IMR-90 (cell line): ENCODE results near the gene RABEP1. TPM values are rescaled to one million over a fixed set of nuclear protein-coding genes. Genes with fewer than 3 reads are reported as not detected.

Source experiments
- ATAC-seq: fragments of 200-7000 bp; cut with Tn5 transposase; 2 replicates; pipeline ENCODE4 v1.9.1; 2020; ENCODE audit warnings: low read depth, mild to moderate bottlenecking, moderate library complexity
- BruUV-seq: library from RNA; stranded (reverse); fragments of 400-500 nt; replicated peaks from 2 replicates; lab custom pipeline; 2021; lab: Mats Ljungman, UMichigan
- CTCF ChIA-PET: fragments of 300-600 bp; formaldehyde crosslinking; extraction: SDS; loops from one replicate; lab custom pipeline; 2021; ENCODE audit warnings: antibody characterized with exemption; lab: Yijun Ruan, JAX
- POLR2A ChIA-PET: fragments of 300-600 bp; sonication (Branson Sonifier 250); formaldehyde crosslinking; loops from one replicate; lab custom pipeline; 2022; ENCODE audit warnings: antibody characterized with exemption; ENCODE audit not compliant: unreplicated experiment; lab: Charles Lee
- DNase-seq: peaks from one replicate; pipeline ENCODE4 v3.0.0; 2013
- H2AFZ ChIP-seq: replicated peaks from 2 replicates; pipeline ENCODE3; 2013; ENCODE audit warnings: low read length, mild to moderate bottlenecking; ENCODE audit not compliant: poor library complexity
- H2AK5ac ChIP-seq: 2 replicates; pipeline ENCODE4 v1.6.1; 2013; ENCODE audit warnings: low read depth, low read length, inconsistent platforms
- H2AK9ac ChIP-seq: replicated peaks from 2 replicates; pipeline ENCODE3; 2013; ENCODE audit warnings: mild to moderate bottlenecking, low read depth, low read length, moderate library complexity; ENCODE audit not compliant: poor library complexity
- H2BK120ac ChIP-seq: 2 replicates; pipeline ENCODE4 v1.6.1; 2013; ENCODE audit warnings: low read depth, low read length, inconsistent platforms
- H2BK15ac ChIP-seq: 3 replicates; pipeline ENCODE4 v1.6.1; 2013; ENCODE audit warnings: low read depth, low read length, inconsistent platforms
- H2BK20ac ChIP-seq: 2 replicates; pipeline ENCODE4 v1.6.1; 2013; ENCODE audit warnings: low read depth, mild to moderate bottlenecking, inconsistent platforms, low read length, moderate library complexity
- H2BK5ac ChIP-seq: 2 replicates; pipeline ENCODE4 v1.6.1; 2013; ENCODE audit warnings: mild to moderate bottlenecking, low read depth, low read length, inconsistent platforms; ENCODE audit not compliant: poor library complexity, severe bottlenecking
- H3K14ac ChIP-seq: replicated peaks from 2 replicates; pipeline ENCODE4 v1.6.1; 2013; ENCODE audit warnings: low read depth, low read length, inconsistent platforms
- H3K18ac ChIP-seq: 2 replicates; pipeline ENCODE4 v1.6.1; 2013; ENCODE audit warnings: low read depth, low read length, control low read depth
- H3K23ac ChIP-seq: 2 replicates; pipeline ENCODE4 v1.6.1; 2013; ENCODE audit warnings: low read depth, low read length, inconsistent platforms
- H3K27ac ChIP-seq: 2 replicates; pipeline ENCODE4 v1.5.1; 2013; ENCODE audit warnings: mild to moderate bottlenecking, control low read depth, low read length; ENCODE audit not compliant: insufficient read depth
- H3K27me3 ChIP-seq: 2 replicates; pipeline ENCODE4 v1.6.1; 2013; ENCODE audit warnings: low read length; ENCODE audit not compliant: control insufficient read depth, insufficient read depth
- H3K36me3 ChIP-seq: 2 replicates; pipeline ENCODE4 v1.6.1; 2013; ENCODE audit warnings: low read length, mixed read lengths; ENCODE audit not compliant: control insufficient read depth, insufficient read depth
- H3K4ac ChIP-seq: 2 replicates; pipeline ENCODE4 v1.6.1; 2013; ENCODE audit warnings: low read depth, low read length, inconsistent platforms
- H3K4me1 ChIP-seq: 2 replicates; pipeline ENCODE4 v1.6.1; 2013; ENCODE audit warnings: low read length, mixed read lengths; ENCODE audit not compliant: control insufficient read depth, insufficient read depth
- H3K4me2 ChIP-seq: 2 replicates; pipeline ENCODE4 v1.6.1; 2013; ENCODE audit warnings: low read depth, mild to moderate bottlenecking, control low read depth, low read length, moderate library complexity
- H3K4me3 ChIP-seq: 2 replicates; pipeline ENCODE4 v1.5.1; 2013; ENCODE audit warnings: low read depth, mild to moderate bottlenecking, control low read depth, low read length, moderate library complexity; ENCODE audit not compliant: insufficient read depth
- H3K56ac ChIP-seq: 2 replicates; pipeline ENCODE4 v1.6.1; 2013; ENCODE audit warnings: low read length, inconsistent platforms; ENCODE audit not compliant: insufficient read depth; ENCODE audit errors: extremely low read depth
- H3K79me1 ChIP-seq, 2 experiments: 2 replicates each; pipeline ENCODE4 v1.6.1; 2013; ENCODE audit warnings: low read length in 2 of 2, inconsistent platforms in 1 of 2, low read depth in 1 of 2
- H3K9ac ChIP-seq: 2 replicates; pipeline ENCODE4 v1.6.1; 2013; ENCODE audit warnings: low read depth, low read length, control low read depth
- H3K9me1 ChIP-seq: 2 replicates; pipeline ENCODE4 v1.6.1; 2013; ENCODE audit warnings: low read length, inconsistent platforms; ENCODE audit not compliant: insufficient read depth
- H3K9me3 ChIP-seq: 2 replicates; pipeline ENCODE4 v1.6.1; 2013; ENCODE audit warnings: low read length; ENCODE audit not compliant: control insufficient read depth, insufficient read depth
- H4K20me1 ChIP-seq: 2 replicates; pipeline ENCODE4 v1.6.1; 2013; ENCODE audit warnings: low read length, inconsistent platforms; ENCODE audit not compliant: insufficient read depth
- H4K5ac ChIP-seq: 2 replicates; pipeline ENCODE4 v1.6.1; 2013; ENCODE audit warnings: mild to moderate bottlenecking, low read depth, low read length, control low read depth
- H4K8ac ChIP-seq, 2 experiments: 2 replicates each; pipeline ENCODE4 v1.6.1; 2013; ENCODE audit warnings: low read depth in 2 of 2, low read length in 2 of 2, control low read depth in 1 of 2, inconsistent platforms in 1 of 2
- H4K91ac ChIP-seq: 2 replicates; pipeline ENCODE4 v1.6.1; 2013; ENCODE audit warnings: low read depth, low read length, inconsistent platforms; ENCODE audit not compliant: insufficient read depth
- BHLHE40 ChIP-seq: fragments of 150-350 bp; IDR thresholded peaks from 2 replicates; pipeline ENCODE4 v1.6.1; 2016; ENCODE audit warnings: mild to moderate bottlenecking, low read depth, low read length
- CEBPB ChIP-seq: IDR thresholded peaks from 2 replicates; pipeline ENCODE4 v1.6.1; 2012; ENCODE audit warnings: low read depth, low read length, improper control_type of control experiment
- CHD1 ChIP-seq: IDR thresholded peaks from 2 replicates; pipeline ENCODE4 v1.6.1; 2012; ENCODE audit warnings: low read depth, low read length, improper control_type of control experiment
- MAFK ChIP-seq: IDR thresholded peaks from 2 replicates; pipeline ENCODE4 v1.6.1; 2012; ENCODE audit warnings: low read depth, low read length, improper control_type of control experiment
- MAZ ChIP-seq: IDR thresholded peaks from 2 replicates; pipeline ENCODE4 v1.6.1; 2012; ENCODE audit warnings: low read depth, mild to moderate bottlenecking, low read length, improper control_type of control experiment, moderate library complexity, borderline replicate concordance
- NFE2L2 ChIP-seq: fragments of 150-350 bp; IDR thresholded peaks from 2 replicates; pipeline ENCODE4 v1.6.1; 2016; ENCODE audit warnings: low read depth, mild to moderate bottlenecking, low read length
- POLR2A ChIP-seq: IDR thresholded peaks from 2 replicates; pipeline ENCODE4 v1.6.1; 2012; ENCODE audit warnings: mild to moderate bottlenecking, low read depth, low read length
- RAD21 ChIP-seq: IDR thresholded peaks from 2 replicates; pipeline ENCODE4 v1.6.1; 2012; ENCODE audit warnings: low read length, improper control_type of control experiment
- RCOR1 ChIP-seq: IDR thresholded peaks from 2 replicates; pipeline ENCODE4 v1.6.1; 2012; ENCODE audit warnings: mild to moderate bottlenecking, low read length, improper control_type of control experiment; ENCODE audit not compliant: insufficient replicate concordance
- RFX5 ChIP-seq: IDR thresholded peaks from 2 replicates; pipeline ENCODE4 v1.8.0; 2012; ENCODE audit warnings: low read depth, mild to moderate bottlenecking, low read length, moderate library complexity
- SMC3 ChIP-seq: fragments of 150-350 bp; IDR thresholded peaks from 2 replicates; pipeline ENCODE4 v1.6.1; 2016; ENCODE audit warnings: low read depth, mild to moderate bottlenecking, antibody characterized with exemption, low read length, moderate library complexity
- WGBS, 2 experiments: methylation state at CpG; one replicate each; pipeline versions ENCODE4 v1.1.5 to v1.1.7; 2013; ENCODE audit warnings: missing lambda C conversion rate in 2 of 2; ENCODE audit not compliant: insufficient read length in 1 of 2; ENCODE audit errors: extremely low coverage in 2 of 2; 5-methylcytosine and 5-hydroxymethylcytosine counted together
- dilution Hi-C: fragments of 300-500 bp; cut with HindIII; formaldehyde crosslinking; loops from one replicate; pipeline ENCODE4 v1.14.3; 2018; ENCODE audit warnings: low sequenced_read_pairs; ENCODE audit not compliant: unreplicated experiment
- in situ Hi-C: fragments of 300-500 bp; cut with MboI; formaldehyde crosslinking; loops from 3 replicates; pipeline ENCODE4 v1.14.3; 2019; ENCODE audit warnings: low sequenced_read_pairs, inconsistent platforms, mixed read lengths
- intact Hi-C: fragments of 100-400 bp; cut with micrococcal nuclease; formaldehyde crosslinking; loops from 2 replicates; pipeline ENCODE4 v1.10.0; 2022
- polyA plus RNA-seq, 3 experiments: library from polyadenylated mRNA; depleted of rRNA; stranded (reverse); fragments of >200 nt; gene quantifications; 2 replicates each; pipeline ENCODE4 v1.2.3, GENCODE V29; 2012; ENCODE audit warnings: low replicate concordance in 1 of 3
- total RNA-seq: library from RNA; depleted of rRNA; stranded (reverse); fragments of >200 nt; gene quantifications from 2 replicates; pipeline ENCODE4 v1.2.3, GENCODE V29; 2012
- TF ChIP-seq, protein P1 (sequence below): fragments of 150-350 bp; IDR thresholded peaks from 2 replicates; pipeline ENCODE4 v1.6.1; 2016; ENCODE audit warnings: low read depth, mild to moderate bottlenecking, low read length, moderate library complexity, borderline replicate concordance
- TF ChIP-seq, protein P2 (sequence below): conservative IDR thresholded peaks from 2 replicates; pipeline ENCODE4 v1.5.1; 2012; ENCODE audit warnings: mild to moderate bottlenecking, low read depth, low read length, improper control_type of control experiment
- TF ChIP-seq, protein P3 (sequence below): fragments of 150-350 bp; IDR thresholded peaks from 2 replicates; pipeline ENCODE4 v1.6.1; 2017; ENCODE audit warnings: mild to moderate bottlenecking, antibody characterized with exemption, low read length, low read depth

RABEP1 gene
- total and polyA plus RNA-seq, 2 of the 4 experiments (the other 2 are of a cell fraction), result 15.3 to 38.2 TPM

DNA sequence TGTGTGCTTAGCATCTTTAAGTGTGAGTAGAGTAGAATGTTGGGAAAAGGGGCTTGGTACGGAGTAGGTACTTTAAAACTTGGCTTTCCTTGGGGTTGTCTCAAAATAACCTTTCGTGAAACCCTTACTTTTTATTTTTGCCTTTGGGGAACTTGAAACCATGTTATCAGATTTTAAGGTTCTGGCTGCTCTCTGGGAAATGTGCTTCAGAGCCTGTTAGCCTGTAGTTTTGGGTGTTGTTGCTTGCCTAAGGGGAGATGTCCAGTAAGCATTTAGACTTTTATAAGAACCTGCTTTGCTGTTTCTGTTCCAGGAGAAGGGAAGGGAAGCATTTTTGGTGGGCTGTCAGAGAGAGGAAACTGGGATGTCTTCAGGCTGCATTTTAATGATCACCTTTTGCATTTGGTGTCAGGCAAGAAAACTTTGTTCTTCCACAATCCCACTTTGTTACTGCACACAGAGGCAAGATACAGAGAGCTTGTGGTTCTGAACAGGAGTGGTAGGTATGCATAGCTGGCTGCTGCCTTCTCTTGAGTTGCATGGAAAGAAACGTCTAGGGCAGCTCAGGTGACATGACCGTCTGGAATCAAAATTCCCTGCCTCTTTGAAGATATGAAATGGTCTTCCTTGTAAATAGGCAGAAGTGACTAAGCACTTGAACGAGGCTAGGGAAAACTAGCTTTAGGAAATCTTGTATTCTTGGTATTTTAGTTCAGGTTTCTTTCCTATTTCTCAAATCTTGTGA lies 1.7 kb downstream of the RABEP1 start:
- WGBS, 2 experiments, result 92% methylated on average over 2 of the region's 5 CpGs; no CpG with 5 or more reads in 1 of the 2 experiments
- Histone ChIP-seq H4K8ac (no peak overlapping the region), H4K20me1 (peaks cover 35% of the 10 kb centered on the region), H3K4me1 (peaks cover 6% of the 10 kb centered on the region), H2AK5ac (no peak overlapping the region), H3K4ac (no peak overlapping the region), H2BK15ac (no peak overlapping the region), H4K5ac (no peak overlapping the region), H3K9me1 (peaks cover 9% of the 10 kb centered on the region; the same call in 1 of the 2 replicates), H3K79me1 (peaks cover 23 to 47% of the 10 kb centered on the region in 2 experiments), H4K91ac (no peak overlapping the region), H3K23ac (peak overlapping the region; percentile 14; the same call in 1 of the 2 replicates), H2AFZ (no peak overlapping the region), H3K36me3 (no peaks in the 10 kb centered on the region; the same call in none of the 2 replicates), H3K9ac (peak overlapping the region; percentile 43; the same call in 1 of the 2 replicates), H3K56ac (no peak overlapping the region), H3K27ac (no peak overlapping the region), H3K9me3 (no peaks in the 10 kb centered on the region), H3K14ac (0 out of 2 replicates have a peak overlapping the region, but pooled peaks have one; percentile 1), H3K4me3 (peak overlapping the region; percentile 29; the same call in 1 of the 2 replicates), H3K4me2 (peak overlapping the region; percentile 76), H3K18ac (no peak overlapping the region), H3K27me3 (no peaks in the 10 kb centered on the region), H2AK9ac (no peak overlapping the region), H2BK20ac (no peak overlapping the region), H2BK5ac (no peak overlapping the region), H2BK120ac (no peak overlapping the region)
- intact Hi-C loops (loop anchor here (10.0 kb wide), 1 partner anchor 131 kb away; the partner anchor contains the start of gene NUP88), in situ Hi-C loops (no loop called here), dilution Hi-C loops (no loop called here)
- ATAC-seq, result no peak
- POLR2A ChIA-PET, result interaction anchor here (0.6 kb wide), 1 partner anchor 156 kb away, joined by 3 read pairs; no protein-coding TSS in a partner anchor
- DNase-seq, result peak; percentile 19
- BruUV-seq, result TSS peak; percentile 23
- CTCF ChIA-PET, result interaction anchor here (0.5 kb wide), 1 partner anchor 272 kb away, joined by 3 read pairs; no protein-coding TSS in a partner anchor
- TF ChIP-seq BHLHE40 (no peak), MAFK (no peak), SMC3 (no peak), RCOR1 (no peak), RAD21 (no peak), NFE2L2 (no peak), POLR2A (no peak), RFX5 (no peak), MAZ (no peak), CHD1 (no peak), CEBPB (no peak)
- TF ChIP-seq, protein P1, sequence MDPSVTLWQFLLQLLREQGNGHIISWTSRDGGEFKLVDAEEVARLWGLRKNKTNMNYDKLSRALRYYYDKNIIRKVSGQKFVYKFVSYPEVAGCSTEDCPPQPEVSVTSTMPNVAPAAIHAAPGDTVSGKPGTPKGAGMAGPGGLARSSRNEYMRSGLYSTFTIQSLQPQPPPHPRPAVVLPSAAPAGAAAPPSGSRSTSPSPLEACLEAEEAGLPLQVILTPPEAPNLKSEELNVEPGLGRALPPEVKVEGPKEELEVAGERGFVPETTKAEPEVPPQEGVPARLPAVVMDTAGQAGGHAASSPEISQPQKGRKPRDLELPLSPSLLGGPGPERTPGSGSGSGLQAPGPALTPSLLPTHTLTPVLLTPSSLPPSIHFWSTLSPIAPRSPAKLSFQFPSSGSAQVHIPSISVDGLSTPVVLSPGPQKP, result no peak
- TF ChIP-seq, protein P2, sequence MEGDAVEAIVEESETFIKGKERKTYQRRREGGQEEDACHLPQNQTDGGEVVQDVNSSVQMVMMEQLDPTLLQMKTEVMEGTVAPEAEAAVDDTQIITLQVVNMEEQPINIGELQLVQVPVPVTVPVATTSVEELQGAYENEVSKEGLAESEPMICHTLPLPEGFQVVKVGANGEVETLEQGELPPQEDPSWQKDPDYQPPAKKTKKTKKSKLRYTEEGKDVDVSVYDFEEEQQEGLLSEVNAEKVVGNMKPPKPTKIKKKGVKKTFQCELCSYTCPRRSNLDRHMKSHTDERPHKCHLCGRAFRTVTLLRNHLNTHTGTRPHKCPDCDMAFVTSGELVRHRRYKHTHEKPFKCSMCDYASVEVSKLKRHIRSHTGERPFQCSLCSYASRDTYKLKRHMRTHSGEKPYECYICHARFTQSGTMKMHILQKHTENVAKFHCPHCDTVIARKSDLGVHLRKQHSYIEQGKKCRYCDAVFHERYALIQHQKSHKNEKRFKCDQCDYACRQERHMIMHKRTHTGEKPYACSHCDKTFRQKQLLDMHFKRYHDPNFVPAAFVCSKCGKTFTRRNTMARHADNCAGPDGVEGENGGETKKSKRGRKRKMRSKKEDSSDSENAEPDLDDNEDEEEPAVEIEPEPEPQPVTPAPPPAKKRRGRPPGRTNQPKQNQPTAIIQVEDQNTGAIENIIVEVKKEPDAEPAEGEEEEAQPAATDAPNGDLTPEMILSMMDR, result no peak
- TF ChIP-seq, protein P3, sequence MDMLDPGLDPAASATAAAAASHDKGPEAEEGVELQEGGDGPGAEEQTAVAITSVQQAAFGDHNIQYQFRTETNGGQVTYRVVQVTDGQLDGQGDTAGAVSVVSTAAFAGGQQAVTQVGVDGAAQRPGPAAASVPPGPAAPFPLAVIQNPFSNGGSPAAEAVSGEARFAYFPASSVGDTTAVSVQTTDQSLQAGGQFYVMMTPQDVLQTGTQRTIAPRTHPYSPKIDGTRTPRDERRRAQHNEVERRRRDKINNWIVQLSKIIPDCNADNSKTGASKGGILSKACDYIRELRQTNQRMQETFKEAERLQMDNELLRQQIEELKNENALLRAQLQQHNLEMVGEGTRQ, result no peak
